SK-N-SH (cell line): ENCODE measurements around the gene CETN2. TPM values are rescaled to one million over a fixed set of nuclear protein-coding genes. Genes with fewer than 3 reads are reported as not detected.
A peak's percentile ranks its signal among the peaks of the same experiment; 100 is the strongest.

Experiments used
- CTCF ChIA-PET: fragments of 300-600, 350-600 bp; formaldehyde crosslinking; extraction: SDS; loops from one replicate; lab custom pipeline; 2021; lab: Yijun Ruan, JAX
- POLR2A ChIA-PET: fragments of 350-600 bp; sonication (Branson Sonifier 250); formaldehyde crosslinking; extraction: SDS; loops from one replicate; lab custom pipeline; 2020; ENCODE audit warnings: antibody characterized with exemption, inconsistent platforms; lab: Yijun Ruan, JAX
- DNase-seq: peaks from one replicate; pipeline ENCODE4 v3.0.0; 2012
- H2AFZ ChIP-seq: fragments of 200-600 bp; sonication (generic); 2 replicates; pipeline ENCODE4 v1.8.1; 2016; ENCODE audit warnings: antibody characterized with exemption, mild to moderate bottlenecking, low read depth
- H3F3A ChIP-seq: fragments of 200-600 bp; sonication (generic); replicated peaks from 2 replicates; pipeline ENCODE3; 2016; ENCODE audit warnings: antibody characterized with exemption, mild to moderate bottlenecking; ENCODE audit not compliant: insufficient read depth
- H3K27ac ChIP-seq, 2 experiments: fragments of 200-500 bp in 1 of 2; fragments of 200-600 bp in 1 of 2; sonication (Bioruptor generic) in 1 of 2; sonication (generic), shearing (Covaris generic) in 1 of 2; 2 replicates each; pipeline versions ENCODE4 v1.5.1 to v1.6.1; 2014 to 2016; ENCODE audit warnings: low read depth in 2 of 2, inconsistent platforms in 1 of 2, low read length in 1 of 2, mild to moderate bottlenecking in 1 of 2, mixed read lengths in 1 of 2
- H3K27me3 ChIP-seq: fragments of 200-600 bp; sonication (generic), shearing (Covaris generic); 2 replicates; pipeline ENCODE4 v1.6.1; 2016; ENCODE audit warnings: mixed run types; ENCODE audit not compliant: insufficient read depth
- H3K36me3 ChIP-seq, 2 experiments: fragments of 200-500 bp in 1 of 2; fragments of 200-600 bp in 1 of 2; sonication (Bioruptor generic) in 1 of 2; sonication (generic) in 1 of 2; replicated peaks in 1 of 2; 2 replicates each; pipeline versions ENCODE3 to v1.5.1; 2014 to 2016; ENCODE audit warnings: low read length in 1 of 2, mild to moderate bottlenecking in 1 of 2; ENCODE audit not compliant: insufficient read depth in 2 of 2, control insufficient read depth in 1 of 2
- H3K4me1 ChIP-seq, 2 experiments: fragments of 200-500 bp in 1 of 2; fragments of 200-600 bp in 1 of 2; sonication (Bioruptor generic) in 1 of 2; sonication (generic), shearing (Covaris generic) in 1 of 2; 2 replicates each; pipeline versions ENCODE4 v1.5.1 to v1.6.1; 2014 to 2016; ENCODE audit warnings: low read depth in 1 of 2, low read length in 1 of 2, mixed run types in 1 of 2; ENCODE audit not compliant: insufficient read depth in 2 of 2, control insufficient read depth in 1 of 2
- H3K4me2 ChIP-seq: fragments of 200-600 bp; sonication (generic), shearing (Covaris generic); 2 replicates; pipeline ENCODE4 v1.6.1; 2017; ENCODE audit warnings: mixed run types
- H3K4me3 ChIP-seq, 2 experiments: fragments of 200-500 bp in 1 of 2; fragments of 200-600 bp in 1 of 2; sonication (Bioruptor generic) in 1 of 2; sonication (generic), shearing (Covaris generic) in 1 of 2; 2 replicates each; pipeline versions ENCODE4 v1.5.1 to v1.8.1; 2014 to 2016; ENCODE audit warnings: low read depth in 2 of 2, inconsistent platforms in 1 of 2, low read length in 1 of 2, mild to moderate bottlenecking in 1 of 2, mixed read lengths in 1 of 2, moderate library complexity in 1 of 2
- H3K79me2 ChIP-seq: fragments of 200-600 bp; sonication (generic); 2 replicates; pipeline ENCODE4 v1.8.1; 2017; ENCODE audit warnings: mild to moderate bottlenecking; ENCODE audit not compliant: insufficient read depth
- H3K9ac ChIP-seq: fragments of 200-600 bp; sonication (generic); 2 replicates; pipeline ENCODE4 v1.6.1; 2017; ENCODE audit warnings: mixed run types
- H3K9me2 ChIP-seq: fragments of 200-600 bp; sonication (generic); 2 replicates; pipeline ENCODE4 v1.6.1; 2017; ENCODE audit warnings: mixed run types
- H3K9me3 ChIP-seq: fragments of 200-600 bp; sonication (generic); 2 replicates; pipeline ENCODE4 v1.6.1; 2017; ENCODE audit warnings: mixed run types, mild to moderate bottlenecking, moderate library complexity
- H4K20me1 ChIP-seq: fragments of 200-600 bp; sonication (generic); 2 replicates; pipeline ENCODE4 v1.6.1; 2017; ENCODE audit warnings: mild to moderate bottlenecking, mixed run types; ENCODE audit not compliant: insufficient read depth
- EZH2phosphoT487 ChIP-seq: fragments of 200-600 bp; sonication (generic); IDR thresholded peaks from 2 replicates; pipeline ENCODE4 v1.6.1; 2017; ENCODE audit warnings: low read depth, mixed run types, mild to moderate bottlenecking, antibody characterized with exemption, moderate library complexity, borderline replicate concordance
- FOSL2 ChIP-seq: IDR thresholded peaks from 2 replicates; pipeline ENCODE4 v1.4.0; 2012; ENCODE audit warnings: low read depth, mild to moderate bottlenecking, moderate library complexity, borderline replicate concordance
- FOXJ3 ChIP-seq: sonication (generic); formaldehyde crosslinking; IDR thresholded peaks from 2 replicates; pipeline ENCODE4 v1.5.1; 2020; ENCODE audit warnings: mild to moderate bottlenecking, missing genetic modification reagents
- FOXM1 ChIP-seq: IDR thresholded peaks from 2 replicates; pipeline ENCODE4 v1.4.0; 2012; ENCODE audit warnings: low read depth, mild to moderate bottlenecking
- GABPA ChIP-seq: IDR thresholded peaks from 2 replicates; pipeline ENCODE4 v1.4.0; 2012; ENCODE audit warnings: low read depth, mild to moderate bottlenecking
- GATA2 ChIP-seq: sonication (generic); formaldehyde crosslinking; IDR thresholded peaks from 2 replicates; pipeline ENCODE4 v1.5.0; 2020; ENCODE audit warnings: mild to moderate bottlenecking, missing genetic modification reagents
- JUND ChIP-seq: IDR thresholded peaks from 2 replicates; pipeline ENCODE4 v1.4.0; 2012
- MEF2A ChIP-seq: IDR thresholded peaks from 2 replicates; pipeline ENCODE4 v1.4.0; 2012; ENCODE audit warnings: low read depth, borderline replicate concordance
- PBX3 ChIP-seq: IDR thresholded peaks from 2 replicates; pipeline ENCODE4; 2012
- POLR2AphosphoS5 ChIP-seq: IDR thresholded peaks from 2 replicates; pipeline ENCODE4 v1.6.1; 2012; ENCODE audit warnings: low read depth, low read length
- RFX5 ChIP-seq: IDR thresholded peaks from 2 replicates; pipeline ENCODE4 v1.6.1; 2012; ENCODE audit warnings: mild to moderate bottlenecking, improper control_type of control experiment, low read length
- RXRA ChIP-seq: IDR thresholded peaks from 2 replicates; pipeline ENCODE4 v1.4.0; 2012; ENCODE audit warnings: low read depth, mild to moderate bottlenecking, borderline replicate concordance
- USF1 ChIP-seq: IDR thresholded peaks from 2 replicates; pipeline ENCODE4 v1.4.0; 2012; ENCODE audit warnings: low read depth, borderline replicate concordance
- YY1 ChIP-seq: IDR thresholded peaks from 2 replicates; pipeline ENCODE4 v1.4.0; 2012; ENCODE audit warnings: low read depth, mild to moderate bottlenecking
- WGBS: methylation state at CpG from one replicate; pipeline ENCODE4 v1.1.6; 2017; ENCODE audit warnings: low lambda C conversion rate; 5-methylcytosine and 5-hydroxymethylcytosine counted together
- polyA plus RNA-seq, 3 experiments: library from polyadenylated mRNA; depleted of rRNA; stranded (reverse); fragments of >200 nt; gene quantifications; 2 replicates each; pipeline ENCODE4 v1.2.3, GENCODE V29; 2012

Gene CETN2
- polyA plus RNA-seq, 1 of the 3 experiments (the other 2 are of a cell fraction): 41.1 TPM

- CTCF ChIA-PET: interaction anchor here (1.5 to 2.4 kb wide), 3 partner anchors 14 to 86 kb away, joined by 4 to 10 read pairs (median 6); no protein-coding TSS in a partner anchor
- Histone ChIP-seq H3K9me3 (no peaks in the 10 kb centered on the region), H3K9me2 (no peaks in the 10 kb centered on the region), H2AFZ (peak overlapping the region; percentile 84), H3F3A (no peaks in the 10 kb centered on the region), H3K27ac (peak overlapping the region in 1 of 2 experiments; percentile 42; a peak in 3 of 4 replicates), H3K79me2 (peaks cover 58% of the 10 kb centered on the region), H3K4me3 (peak overlapping the region; percentile 65 to 94), H3K4me1 (peaks cover 0 to 19% of the 10 kb centered on the region in 2 experiments; a peak in 2 of 4 replicates), H3K27me3 (no peaks in the 10 kb centered on the region), H4K20me1 (no peaks in the 10 kb centered on the region), H3K9ac (peak overlapping the region; percentile 89), H3K36me3 (peaks cover 30 to 43% of the 10 kb centered on the region in 2 experiments), H3K4me2 (peak overlapping the region; percentile 89)
- POLR2A ChIA-PET: interaction anchor here (1.6 kb wide), 1 partner anchor 12 kb away, joined by 3 read pairs; no protein-coding TSS in a partner anchor
- 1% methylated on average over 7 of the region's 10 CpGs for WGBS
- DNase-seq: no peak
- TF ChIP-seq USF1 (no peak), MEF2A (no peak), RXRA (no peak), FOSL2 (no peak), POLR2AphosphoS5 (no peak)
Observed at GRCh38 chrX:152831391-152831790, 834 bp upstream of the CETN2 start.

- CTCF ChIA-PET: interaction anchor here (2.6 kb wide), 1 partner anchor 12 kb away, joined by 12 read pairs; no protein-coding TSS in a partner anchor
- Histone ChIP-seq H3K9me2 (no peaks in the 10 kb centered on the region), H3K9me3 (no peaks in the 10 kb centered on the region), H3K4me1 (peaks cover 0 to 3% of the 10 kb centered on the region in 2 experiments; a peak in 2 of 4 replicates), H3F3A (no peaks in the 10 kb centered on the region), H3K27ac (no peak overlapping the region)
- 45% methylated on average over 7 of the region's 7 CpGs for WGBS
- TF ChIP-seq USF1 (no peak), JUND (0 out of 2 replicates have a peak, but pooled peaks have one; percentile 13)
- TF ChIP-seq, all 33 proteins: peak for 1
- peaks cover 4% of the 10 kb centered on the region; the same call in 1 of the 2 replicates for H3K79me2 ChIP-seq
- no peak for DNase-seq
- no peak overlapping the region for H3K4me2 ChIP-seq
- POLR2A ChIA-PET: no interaction called here
- no peaks in the 10 kb centered on the region for H4K20me1 ChIP-seq
- H3K36me3 ChIP-seq: peaks cover 21 to 28% of the 10 kb centered on the region in 2 experiments
- no peak overlapping the region for H3K4me3 ChIP-seq
- H2AFZ ChIP-seq: no peak overlapping the region
- H3K27me3 ChIP-seq: no peaks in the 10 kb centered on the region
- H3K9ac ChIP-seq: no peak overlapping the region
Observed at GRCh38 chrX:152824841-152825374, 5.6 kb downstream of the CETN2 start.

- 56% methylated on average over 6 of the region's 6 CpGs for WGBS
- no peak overlapping the region for H3K9ac ChIP-seq
- H3K36me3 ChIP-seq: peaks cover 17 to 22% of the 10 kb centered on the region in 2 experiments
- no peaks in the 10 kb centered on the region for H3K9me3 ChIP-seq
- TF ChIP-seq RFX5: no peak
- no peak for TF ChIP-seq RXRA
- TF ChIP-seq FOXJ3: no peak
- no peak for TF ChIP-seq PBX3
- no peak for TF ChIP-seq GABPA
- no peak for TF ChIP-seq FOXM1
- TF ChIP-seq GATA2 (CRISPR knock-in tag): no peak
- TF ChIP-seq YY1: no peak
- TF ChIP-seq EZH2phosphoT487: no peak
- H3F3A ChIP-seq: no peaks in the 10 kb centered on the region
- ChIA-PET POLR2A (no interaction called here), CTCF (interaction anchor here (2.6 kb wide), 1 partner anchor 11 kb away, joined by 12 read pairs; no protein-coding TSS in a partner anchor)
- H3K4me2 ChIP-seq: no peak overlapping the region
- H3K4me3 ChIP-seq: no peak overlapping the region
- no peak overlapping the region for H3K27ac ChIP-seq
- no peaks in the 10 kb centered on the region for H3K79me2 ChIP-seq
- H3K4me1 ChIP-seq: no peaks in the 10 kb centered on the region
- no peak overlapping the region for H2AFZ ChIP-seq
- H3K27me3 ChIP-seq: no peaks in the 10 kb centered on the region
- H3K9me2 ChIP-seq: no peaks in the 10 kb centered on the region
- DNase-seq: no peak
- no peaks in the 10 kb centered on the region for H4K20me1 ChIP-seq
Observed at GRCh38 chrX:152823657-152824056, 6.9 kb downstream of the CETN2 start.
